GM19240 (cell line): Measurements from ENCODE around the gene CD72.
A peak's percentile ranks its signal among the peaks of the same experiment; 100 is the strongest.

ENCODE experiments used
- DNase-seq: peaks from one replicate; pipeline ENCODE4 v3.0.0; 2011; ENCODE audit warnings: low spot score; ENCODE audit not compliant: insufficient read length

CD72 gene, protein sequence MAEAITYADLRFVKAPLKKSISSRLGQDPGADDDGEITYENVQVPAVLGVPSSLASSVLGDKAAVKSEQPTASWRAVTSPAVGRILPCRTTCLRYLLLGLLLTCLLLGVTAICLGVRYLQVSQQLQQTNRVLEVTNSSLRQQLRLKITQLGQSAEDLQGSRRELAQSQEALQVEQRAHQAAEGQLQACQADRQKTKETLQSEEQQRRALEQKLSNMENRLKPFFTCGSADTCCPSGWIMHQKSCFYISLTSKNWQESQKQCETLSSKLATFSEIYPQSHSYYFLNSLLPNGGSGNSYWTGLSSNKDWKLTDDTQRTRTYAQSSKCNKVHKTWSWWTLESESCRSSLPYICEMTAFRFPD

DNA sequence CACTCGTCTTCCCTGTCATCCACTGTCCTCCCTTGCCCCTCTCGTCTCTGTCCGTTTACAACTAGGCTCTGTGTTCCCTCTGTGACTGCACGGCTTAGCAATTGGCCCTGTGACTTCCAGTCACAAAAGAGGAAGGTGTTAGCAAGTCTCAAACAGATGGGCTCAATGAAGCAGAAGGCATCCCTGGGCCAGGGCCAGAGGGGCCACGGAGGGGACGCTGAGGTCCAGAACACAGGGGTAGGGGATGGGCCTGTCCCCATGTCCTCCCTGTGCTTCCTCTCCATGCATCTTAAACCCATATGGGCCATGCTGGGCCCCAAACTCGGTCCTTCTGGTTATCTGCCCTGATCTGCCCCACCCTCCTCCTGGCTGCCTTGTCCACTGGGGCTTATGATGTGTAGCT is at the start of gene CD72:
CD72 (minus strand) TSS at position 89 of the 403 bp plus-strand sequence. CDS start 110 bp downstream, outside the sequence.
- DNase-seq = no peak

DNA sequence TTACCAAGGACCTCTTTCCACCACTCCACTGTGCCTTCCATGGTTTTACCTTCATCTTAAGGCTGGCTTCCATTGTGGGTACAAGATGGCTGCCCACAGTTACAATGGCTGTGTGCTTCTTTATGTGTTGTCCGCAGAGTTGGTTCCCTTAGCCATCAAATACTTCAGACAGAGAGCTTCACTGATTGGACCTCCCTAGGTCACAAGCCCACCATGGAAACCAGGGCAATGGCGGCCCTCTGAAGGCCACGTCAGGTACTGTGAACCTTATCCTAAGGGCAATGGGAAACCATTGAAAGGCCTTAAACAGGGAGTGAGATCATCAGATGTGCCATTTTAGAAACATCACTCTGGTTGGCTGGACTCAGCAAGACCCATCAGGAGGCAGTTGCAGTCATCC is 49.7 kb upstream of the CD72 start:
- no peak for DNase-seq

DNA sequence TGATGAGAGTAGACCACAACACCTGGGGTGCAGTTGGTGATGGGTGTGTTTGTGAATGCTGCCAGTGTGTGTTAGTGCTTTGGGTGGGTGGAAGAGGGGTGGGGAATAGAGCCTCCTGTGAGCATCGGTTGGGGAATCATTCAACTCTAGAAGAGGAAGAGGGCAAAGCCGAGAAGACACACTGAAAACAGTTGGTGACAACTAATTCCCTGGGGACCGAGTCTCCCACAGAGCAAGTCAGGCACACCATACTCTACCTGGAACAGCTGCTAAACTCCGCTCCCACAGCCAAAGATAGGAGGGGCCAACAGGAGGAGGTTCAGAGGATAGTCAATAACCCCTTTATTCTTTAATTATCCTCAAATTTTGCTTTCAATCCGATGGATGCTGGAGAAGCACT is 48.3 kb upstream of the CD72 start:
- DNase-seq = no peak

DNA sequence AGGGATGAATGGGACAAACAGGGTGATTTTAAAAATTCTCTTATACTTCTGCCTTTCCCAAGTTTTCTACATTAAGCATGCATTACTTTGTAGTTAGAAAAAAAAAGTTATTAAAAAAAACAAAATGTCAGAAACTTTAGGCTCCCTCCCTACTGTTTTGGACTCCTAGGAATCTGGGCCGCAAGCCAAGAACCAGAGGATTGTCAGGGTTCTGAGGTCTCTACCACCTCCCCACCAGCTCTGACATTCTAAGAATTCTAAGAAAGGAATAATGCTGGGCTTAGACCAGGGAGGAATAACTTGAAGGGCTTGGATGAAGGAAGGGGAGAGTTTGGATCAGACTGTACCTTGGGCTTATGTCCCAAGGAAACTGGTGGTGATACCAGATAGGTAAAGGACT is 47.8 kb upstream of the CD72 start:
- DNase-seq = no peak

DNA sequence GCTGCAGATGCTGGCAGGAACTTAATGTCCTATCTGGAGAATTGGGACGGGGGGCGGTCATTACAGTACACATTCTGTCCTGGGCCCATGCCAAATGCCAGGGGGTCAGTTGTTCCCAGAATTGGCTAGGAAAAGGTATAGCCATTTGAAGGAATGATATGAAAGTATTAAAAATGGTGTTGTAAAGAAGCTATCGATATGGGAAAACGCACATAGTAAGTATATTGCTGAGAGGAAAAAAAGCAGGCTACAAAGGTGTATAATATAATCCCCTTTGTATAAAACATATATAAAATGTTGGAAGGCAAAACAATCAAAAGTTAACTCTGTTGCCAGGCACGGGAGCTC is 47.2 kb upstream of the CD72 start:
- DNase-seq = no peak

DNA sequence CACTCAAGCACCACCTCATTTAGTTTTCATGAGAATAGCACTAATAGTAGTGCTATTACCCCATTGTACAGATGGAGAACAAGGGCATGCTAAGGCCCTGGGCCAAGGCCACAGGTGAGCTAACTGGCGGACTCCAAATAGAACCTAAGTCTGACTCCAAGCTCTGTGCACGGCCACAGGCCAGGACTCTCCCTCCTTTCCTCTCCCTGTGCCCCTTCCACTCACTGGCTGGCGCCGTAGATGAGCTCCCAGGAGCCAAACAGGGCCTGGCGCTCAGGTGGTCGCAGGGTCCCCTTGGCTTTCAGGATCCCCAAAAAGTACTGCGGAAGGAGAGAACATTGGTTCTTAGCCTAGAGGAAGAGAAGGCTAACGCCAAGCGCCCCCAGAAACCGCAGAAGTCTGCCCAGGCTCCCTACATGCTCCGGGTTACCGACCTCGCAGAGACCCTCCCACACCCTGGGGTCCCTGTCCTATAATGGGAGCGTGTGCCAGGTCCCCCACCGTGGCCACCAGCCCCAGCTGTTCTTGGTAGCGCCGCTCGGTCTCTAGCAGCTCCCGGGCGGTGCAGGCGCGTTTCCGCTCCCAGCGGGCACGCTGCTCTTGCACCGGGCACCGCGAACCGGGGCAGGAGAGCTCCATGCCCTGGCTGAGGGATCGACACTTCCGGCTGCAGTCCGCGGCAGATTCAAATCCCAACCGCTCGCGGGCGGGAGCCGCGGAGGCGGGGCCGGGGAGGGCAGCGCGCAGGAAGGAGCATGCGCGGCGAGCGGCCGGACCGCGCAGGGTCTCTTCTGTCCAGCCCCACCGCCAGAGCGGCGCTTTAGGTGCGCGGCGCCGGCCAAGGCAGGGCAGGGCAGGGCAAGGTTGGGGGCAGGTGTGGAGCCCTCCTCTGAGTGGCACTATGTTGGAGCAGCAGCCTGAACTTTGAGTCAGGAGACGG is 46.6 kb upstream of the CD72 start, which contains the start of gene ARHGEF39:
ARHGEF39 (minus strand) TSS at position 665 of the 940 bp plus-strand sequence; CDS start at position 639, 26 bp downstream.
- peak; percentile 83 for DNase-seq

DNA sequence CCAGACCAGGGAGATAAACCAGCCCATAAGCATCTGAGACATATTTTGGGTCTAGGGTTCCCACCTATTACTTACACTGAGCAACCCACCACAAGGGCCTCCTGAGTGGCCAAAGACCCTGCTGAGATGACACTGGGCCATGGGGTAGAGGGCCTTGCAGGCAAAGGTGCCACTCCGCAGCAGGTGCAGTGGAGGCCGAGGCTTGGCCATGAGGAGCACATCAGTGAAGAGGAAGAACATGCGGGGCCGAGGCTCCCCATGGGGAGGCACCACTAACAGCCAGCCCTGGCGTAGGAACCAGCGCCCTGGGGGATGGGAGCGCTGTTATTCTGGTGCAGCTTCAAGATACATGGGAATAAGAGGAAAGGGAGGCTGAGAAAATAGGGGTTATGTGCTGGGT is 44.2 kb upstream of the CD72 start:
- no peak for DNase-seq

DNA sequence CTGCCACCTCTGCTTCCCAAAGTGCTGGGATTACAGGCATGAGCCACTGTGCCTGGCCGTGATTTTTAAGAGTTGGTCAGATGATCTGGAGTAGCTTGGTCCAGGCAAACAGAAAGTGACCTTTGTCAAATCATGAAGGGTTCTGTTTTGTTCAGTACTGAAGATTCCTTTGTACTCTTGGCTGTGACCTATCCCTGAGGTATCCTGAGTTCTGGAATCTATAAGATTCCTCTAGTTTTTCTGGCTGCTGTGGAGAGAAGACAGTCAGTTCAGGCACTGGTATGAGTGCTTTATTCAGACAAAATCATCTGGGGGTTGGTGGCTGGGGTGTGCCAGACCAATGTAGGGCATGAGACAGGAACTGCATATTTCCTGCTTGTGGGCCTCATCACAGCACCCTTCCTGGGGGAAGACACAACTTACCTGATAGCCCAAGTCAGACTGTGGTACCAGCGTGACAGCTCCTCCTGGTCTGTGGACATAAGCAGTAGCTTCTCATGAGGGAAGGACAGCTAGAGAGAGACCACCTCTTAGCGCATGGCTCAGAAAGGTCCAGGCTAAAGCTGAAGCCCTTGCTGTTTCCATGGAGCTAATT is 43.6 kb upstream of the CD72 start:
- no peak for DNase-seq

DNA sequence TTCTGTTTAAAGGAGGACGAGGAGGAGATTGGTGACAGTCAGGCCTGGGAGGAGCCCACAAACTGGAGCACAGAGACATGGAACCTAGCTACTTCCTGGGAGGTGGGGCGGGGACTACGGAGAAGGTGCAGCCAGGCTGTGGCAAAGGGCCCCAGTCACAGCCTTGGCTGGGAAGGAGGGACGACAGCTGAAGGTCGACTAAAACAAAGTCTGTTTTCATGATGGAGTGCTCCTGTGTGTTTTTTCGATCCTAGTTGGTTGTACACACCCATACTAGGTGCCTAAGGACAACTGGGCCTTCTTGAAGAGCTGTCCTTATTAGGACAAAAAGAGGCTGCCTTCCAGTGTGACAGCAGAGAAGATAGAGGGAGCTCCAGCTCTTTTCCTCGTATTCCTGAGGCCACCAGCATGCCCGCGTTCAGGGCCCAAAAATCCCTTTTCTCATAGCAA is 42.8 kb upstream of the CD72 start:
- DNase-seq = no peak

DNA sequence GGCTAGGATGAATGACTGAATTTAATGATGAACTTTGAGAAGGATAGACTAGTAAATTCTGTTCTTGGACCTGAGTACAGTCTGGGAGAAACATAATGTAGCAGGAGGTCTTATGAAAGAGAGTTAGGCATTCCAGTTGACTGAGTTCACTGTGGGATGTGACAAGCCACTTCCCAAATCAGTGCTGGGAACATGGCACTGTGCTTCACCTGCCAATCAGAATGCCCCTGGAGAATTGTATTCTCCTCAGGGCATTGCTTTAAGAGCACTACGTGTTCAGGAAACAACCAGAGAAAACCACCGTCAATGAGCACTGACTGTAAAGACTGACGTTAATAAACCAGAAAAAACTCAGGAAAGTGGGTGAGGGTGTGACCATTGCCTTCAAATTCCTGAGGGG is 41.1 kb upstream of the CD72 start:
- DNase-seq = no peak

DNA sequence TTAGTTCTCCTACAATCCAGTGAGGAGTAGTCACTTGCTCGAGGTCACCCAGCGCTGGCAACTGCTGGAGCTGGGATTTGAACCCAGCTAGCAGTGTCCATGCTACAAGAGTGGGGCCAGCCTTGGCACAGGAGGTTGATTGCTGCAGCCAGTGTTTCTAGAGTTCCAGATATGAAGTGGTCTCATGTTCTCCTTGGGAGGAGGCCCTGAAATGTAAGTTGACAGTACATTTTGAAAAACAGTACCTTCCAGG is 40.7 kb upstream of the CD72 start:
- no peak for DNase-seq

DNA sequence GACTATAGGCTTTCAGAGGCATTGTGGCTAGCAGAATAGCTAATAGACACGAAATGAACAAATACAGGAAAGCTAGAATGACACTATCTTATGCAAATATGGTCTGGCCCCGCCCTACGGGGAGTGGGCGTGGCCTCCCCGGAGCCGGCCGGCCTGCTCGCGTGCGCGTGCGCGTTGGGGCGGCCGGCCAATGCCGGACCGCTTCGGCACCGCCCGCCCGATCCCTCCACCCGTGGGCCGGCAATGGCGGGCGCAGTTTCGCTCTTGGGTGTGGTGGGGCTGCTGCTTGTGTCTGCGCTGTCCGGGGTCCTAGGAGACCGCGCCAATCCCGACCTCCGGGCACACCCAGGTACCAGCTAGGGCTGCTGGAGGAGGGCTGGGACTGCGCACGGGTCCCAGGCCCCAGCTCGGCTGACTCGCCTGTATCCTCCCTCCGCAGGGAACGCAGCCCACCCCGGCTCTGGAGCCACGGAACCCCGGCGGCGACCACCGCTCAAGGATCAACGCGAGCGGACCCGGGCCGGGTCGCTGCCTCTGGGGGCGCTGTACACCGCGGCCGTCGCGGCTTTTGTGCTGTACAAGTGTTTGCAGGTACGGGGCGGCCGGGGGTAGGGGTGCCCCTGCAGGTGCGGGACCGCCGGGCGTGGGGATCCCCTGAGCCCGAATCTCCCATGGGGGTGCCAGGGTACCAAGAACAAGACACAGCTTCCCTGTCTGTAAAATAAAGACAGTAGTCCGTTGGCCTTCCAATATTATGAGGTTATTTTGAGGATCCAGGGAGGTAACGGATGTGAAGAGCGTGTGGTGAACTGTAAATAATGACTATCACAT is 40.1 kb upstream of the CD72 start, which contains the start of gene CCDC107:
CCDC107 (plus strand) TSS at position 156 of the 831 bp plus-strand sequence; CDS start at position 244, 88 bp downstream.
- peak; percentile 70 for DNase-seq

DNA sequence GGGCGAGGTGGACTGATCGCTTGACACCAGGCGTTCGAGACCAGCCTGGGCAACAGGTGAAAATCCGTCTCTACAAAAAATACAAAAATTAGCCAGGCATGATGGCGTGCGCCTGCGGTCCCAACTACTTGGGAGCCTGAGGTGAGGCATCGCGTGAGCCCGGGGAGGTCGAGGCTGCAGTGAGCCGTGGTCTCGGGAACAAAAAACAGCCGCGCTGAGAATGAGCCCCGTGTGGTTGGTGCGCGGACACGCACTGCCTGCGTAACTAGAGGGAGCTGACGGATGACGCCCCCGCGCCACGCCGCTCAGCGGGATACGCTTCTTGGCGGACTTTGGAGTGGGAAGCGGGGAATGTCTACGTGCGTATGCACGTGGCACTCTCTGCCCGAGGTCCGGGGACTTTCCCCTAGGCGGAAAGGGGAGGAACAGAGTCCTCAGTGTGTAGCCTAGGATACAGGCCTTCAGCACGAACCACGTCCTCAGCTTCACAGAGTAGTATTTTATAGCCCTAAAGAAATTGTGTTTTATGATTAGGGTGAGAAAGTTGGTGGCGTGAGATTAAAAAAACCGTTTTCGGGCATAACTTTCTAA is 39.4 kb upstream of the CD72 start, which contains the start of gene RMRP:
RMRP (minus strand) TSS at position 474 of the 591 bp plus-strand sequence.
- peak; percentile 85 for DNase-seq

DNA sequence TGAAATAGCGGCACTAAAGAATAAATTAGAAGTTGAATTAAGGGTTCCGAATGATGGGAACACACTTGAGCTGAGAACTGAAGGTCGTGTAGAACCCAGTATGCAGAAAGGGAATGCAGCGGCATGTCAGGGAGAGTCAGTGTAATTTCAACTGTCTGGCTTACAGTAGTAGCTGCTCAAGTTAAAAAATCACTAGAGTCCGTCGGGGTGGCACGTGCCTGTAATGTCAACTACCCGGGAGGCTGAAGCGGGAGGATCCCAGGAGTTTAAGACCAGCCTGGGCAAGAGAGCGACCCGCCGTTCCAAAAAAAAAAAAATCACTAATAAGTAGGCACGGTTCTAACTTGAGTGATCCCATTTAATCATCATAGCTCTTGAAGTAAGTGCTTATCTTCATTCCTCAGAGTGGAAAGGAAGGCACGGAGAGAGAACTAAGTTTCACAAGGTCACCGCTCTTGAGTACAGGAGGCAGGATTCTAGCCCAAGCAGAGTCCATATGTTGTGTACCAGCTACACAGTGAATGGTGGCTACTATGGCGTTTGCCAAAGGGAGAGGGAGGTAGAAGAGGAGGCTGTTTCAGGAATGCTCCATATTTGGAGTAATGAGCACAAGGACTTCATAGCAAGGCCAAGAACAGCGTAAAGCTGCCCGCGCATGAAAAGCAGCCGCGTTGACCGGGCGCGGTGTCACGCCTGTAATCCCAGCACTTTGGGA is 38.8 kb upstream of the CD72 start:
- no peak for DNase-seq

DNA sequence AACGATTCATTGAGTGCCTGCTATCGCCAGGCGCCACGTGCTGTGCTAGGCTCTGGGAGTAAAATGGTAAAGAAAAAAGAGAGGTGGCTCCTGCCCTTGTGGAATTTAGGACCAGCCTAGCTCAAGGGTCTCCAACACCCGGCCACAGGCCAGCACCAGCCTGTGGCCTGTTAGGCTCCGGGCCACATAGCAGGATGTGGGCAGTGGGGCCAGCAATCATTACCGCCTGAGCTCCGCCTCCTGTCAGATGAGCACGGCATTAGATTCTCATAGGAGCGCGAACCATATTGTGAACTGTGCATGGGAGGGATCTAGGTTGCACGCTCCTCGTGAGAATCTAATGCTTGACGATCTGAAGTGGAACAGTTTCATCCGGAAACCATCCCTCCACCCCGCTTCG is 38.1 kb upstream of the CD72 start:
- no peak for DNase-seq

DNA sequence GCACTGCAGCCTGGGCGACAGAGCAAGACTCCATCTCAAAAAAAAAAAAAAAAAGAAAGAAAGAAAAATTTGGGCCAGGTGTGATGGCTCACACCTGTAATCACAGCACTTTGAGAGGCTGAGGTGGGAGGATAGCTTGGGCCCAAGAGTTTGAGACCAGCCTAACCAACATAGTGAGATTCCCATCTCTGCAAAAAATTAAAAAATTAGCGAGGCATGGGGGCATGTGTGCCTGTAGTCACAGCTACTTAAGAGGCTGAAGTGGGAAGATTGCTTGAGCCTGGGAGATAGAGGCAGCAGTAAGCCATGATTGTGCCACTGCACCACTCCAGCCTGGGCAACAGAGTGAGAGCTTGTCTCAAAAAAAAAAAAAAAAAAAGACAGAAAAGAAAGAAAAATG is 35.4 kb upstream of the CD72 start:
- no peak for DNase-seq

DNA sequence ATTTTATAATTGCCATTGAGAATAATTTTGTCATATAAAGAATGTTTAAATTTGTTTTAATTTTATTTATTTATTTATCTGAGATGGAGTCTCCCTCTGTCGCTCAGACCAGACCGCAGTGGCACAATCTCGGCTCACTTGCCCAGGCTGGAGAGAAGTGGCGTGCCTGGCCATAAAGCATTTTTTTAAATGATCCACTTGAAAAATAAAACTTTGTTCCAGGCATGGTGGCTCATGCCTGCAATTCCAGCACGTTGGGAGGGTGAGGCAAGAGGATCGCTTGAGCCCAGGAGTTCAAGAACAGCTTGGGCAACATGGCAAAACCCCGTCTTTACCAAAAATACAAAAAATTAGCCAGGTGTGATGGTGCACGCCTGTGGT is 34.6 kb upstream of the CD72 start:
- DNase-seq = no peak

DNA sequence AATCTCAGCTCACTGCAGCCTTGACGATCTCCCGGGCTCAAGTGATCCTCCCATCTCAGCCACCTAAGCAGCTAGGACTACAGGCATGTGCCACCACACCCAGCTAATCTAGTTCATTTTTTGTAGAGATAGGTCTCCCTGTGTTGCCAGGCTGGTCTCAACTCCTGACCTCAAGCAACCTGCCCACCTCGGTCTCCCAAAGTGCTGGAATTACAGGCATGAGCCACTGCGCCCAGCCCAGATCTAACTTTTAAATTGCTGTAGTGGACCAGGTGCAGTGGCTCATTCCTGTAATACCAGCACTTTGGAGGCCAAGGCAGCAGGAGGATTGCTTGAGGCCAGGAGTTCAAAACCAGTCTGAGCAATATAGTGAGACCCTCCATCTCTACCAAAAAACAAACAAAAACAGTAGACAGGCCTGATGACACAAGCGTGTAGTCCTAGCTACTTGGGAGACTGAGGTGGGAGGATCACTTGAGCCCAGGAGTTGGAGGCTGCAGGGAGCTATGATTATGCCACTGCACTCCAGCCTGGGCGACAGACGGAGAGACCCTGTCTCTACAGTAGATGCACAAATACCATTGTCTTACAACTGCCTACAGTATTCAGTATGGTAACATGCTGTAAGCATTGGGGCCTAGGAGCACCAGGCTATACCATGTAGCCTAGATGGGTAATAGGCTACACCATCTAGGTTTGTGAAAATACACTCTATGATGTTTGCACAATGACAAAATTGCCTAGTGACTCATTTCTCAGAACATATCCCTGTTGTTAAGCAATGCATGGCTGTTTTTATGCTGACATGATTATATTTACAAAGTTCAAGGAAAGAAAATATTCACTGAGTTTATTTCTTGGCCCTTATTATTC is 34.0 kb upstream of the CD72 start:
- no peak for DNase-seq
